Neural cell (in vitro differentiated cells): Measurements from ENCODE around the gene WDR31. TPM values are rescaled to one million over a fixed set of nuclear protein-coding genes. Genes with fewer than 3 reads are reported as not detected.
"Not testable (repeated sequence)": the region's sequence is repeated elsewhere in the genome, so short reads cannot be mapped to it uniquely, and the experiment has no call there.

Source experiments
- H2AFZ ChIP-seq: fragments of 200-600, 300-800 bp; sonication (generic), shearing (Covaris generic); 2 replicates; pipeline ENCODE4 v1.6.0; 2014; ENCODE audit warnings: low read depth, mild to moderate bottlenecking, antibody characterized with exemption, low read length, moderate library complexity
- H3F3A ChIP-seq: fragments of 200-600 bp; shearing (Covaris generic); 2 replicates; pipeline ENCODE4 v1.6.1; 2016; ENCODE audit warnings: mild to moderate bottlenecking, moderate library complexity, mixed read lengths, antibody characterized with exemption, low read length; ENCODE audit not compliant: insufficient read depth, poor library complexity, severe bottlenecking
- H3K27ac ChIP-seq: fragments of 200-600, 300-800 bp; sonication (generic), shearing (Covaris generic); 2 replicates; pipeline ENCODE4 v1.5.1; 2014; ENCODE audit warnings: mild to moderate bottlenecking, low read length, moderate library complexity
- H3K27me3 ChIP-seq: fragments of 300-800, 200-600 bp; sonication (generic), shearing (Covaris generic); 2 replicates; pipeline ENCODE4 v1.6.0; 2014; ENCODE audit warnings: mild to moderate bottlenecking, low read depth, low read length, moderate library complexity; ENCODE audit not compliant: insufficient read depth
- H3K36me3 ChIP-seq: fragments of 300-800, 200-600 bp; sonication (generic), shearing (Covaris generic); 2 replicates; pipeline ENCODE4 v1.5.1; 2014; ENCODE audit warnings: mild to moderate bottlenecking, antibody characterized with exemption, low read length, moderate library complexity; ENCODE audit not compliant: insufficient read depth
- H3K4me2 ChIP-seq: fragments of 300-800, 200-600 bp; sonication (generic), shearing (Covaris generic); 2 replicates; pipeline ENCODE4 v1.6.0; 2014; ENCODE audit warnings: mild to moderate bottlenecking, low read length
- H3K4me3 ChIP-seq: fragments of 300-800, 200-600 bp; sonication (generic), shearing (Covaris generic); 2 replicates; pipeline ENCODE4 v1.5.1; 2014; ENCODE audit warnings: mild to moderate bottlenecking, low read length, moderate library complexity
- H3K79me2 ChIP-seq: fragments of 200-600 bp; shearing (Covaris generic); replicated peaks from 2 replicates; pipeline ENCODE4 v1.6.0; 2014; ENCODE audit warnings: mild to moderate bottlenecking, low read length, moderate library complexity; ENCODE audit not compliant: insufficient read depth
- H3K9ac ChIP-seq: fragments of 300-800, 200-600 bp; sonication (generic), shearing (Covaris generic); 2 replicates; pipeline ENCODE4 v1.6.1; 2016; ENCODE audit warnings: mild to moderate bottlenecking, low read length, mixed read lengths
- H3K9me2 ChIP-seq: fragments of 200-600 bp; shearing (Covaris generic); 2 replicates; pipeline ENCODE4 v1.6.1; 2016; ENCODE audit warnings: mild to moderate bottlenecking, low read length, mixed read lengths; ENCODE audit not compliant: insufficient read depth
- H3K9me3 ChIP-seq: fragments of 200-600, 300-800 bp; sonication (generic), shearing (Covaris generic); 2 replicates; pipeline ENCODE4 v1.6.1; 2016; ENCODE audit warnings: mild to moderate bottlenecking, mixed run types, low read length, moderate library complexity, mixed read lengths
- H4K20me1 ChIP-seq: fragments of 200-600 bp; shearing (Covaris generic); 2 replicates; pipeline ENCODE4 v1.6.1; 2016; ENCODE audit warnings: mild to moderate bottlenecking, mixed run types; ENCODE audit not compliant: insufficient read depth
- CTCF ChIP-seq: fragments of 450-650 bp; IDR thresholded peaks from 2 replicates; pipeline ENCODE4 v1.5.1; 2014; ENCODE audit warnings: antibody characterized with exemption, mild to moderate bottlenecking, moderate library complexity; ENCODE audit not compliant: poor library complexity, severe bottlenecking
- EP300 ChIP-seq: fragments of 450-650 bp; conservative IDR thresholded peaks from 2 replicates; pipeline ENCODE4 v1.6.1; 2014; ENCODE audit warnings: antibody characterized with exemption, mild to moderate bottlenecking, moderate library complexity; ENCODE audit not compliant: poor library complexity, severe bottlenecking
- EZH2 ChIP-seq: fragments of 200-600, 300-800 bp; shearing (Covaris generic), sonication (generic); IDR thresholded peaks from 2 replicates; pipeline ENCODE4 v1.6.1; 2014; ENCODE audit warnings: antibody characterized with exemption, low read length, borderline replicate concordance, mild to moderate bottlenecking; ENCODE audit not compliant: insufficient read depth, poor library complexity, severe bottlenecking
- MXI1 ChIP-seq: fragments of 450-650 bp; conservative IDR thresholded peaks from 2 replicates; pipeline ENCODE4 v1.6.1; 2014; ENCODE audit warnings: antibody characterized with exemption, mild to moderate bottlenecking; ENCODE audit not compliant: poor library complexity, severe bottlenecking
- POLR2AphosphoS5 ChIP-seq: IDR thresholded peaks from 2 replicates; pipeline ENCODE4 v1.6.1; 2012
- RAD21 ChIP-seq: fragments of 450-650 bp; conservative IDR thresholded peaks from 2 replicates; pipeline ENCODE4 v1.6.1; 2014; ENCODE audit warnings: antibody characterized with exemption, mild to moderate bottlenecking, moderate library complexity
- REST ChIP-seq: IDR thresholded peaks from 2 replicates; pipeline ENCODE4 v1.6.1; 2012; ENCODE audit warnings: borderline replicate concordance
- SMC3 ChIP-seq: fragments of 450-650 bp; conservative IDR thresholded peaks from 2 replicates; pipeline ENCODE4 v1.6.1; 2014; ENCODE audit warnings: antibody characterized with exemption, mild to moderate bottlenecking, moderate library complexity; ENCODE audit not compliant: poor library complexity
- TAF1 ChIP-seq: IDR thresholded peaks from 2 replicates; pipeline ENCODE4 v1.6.1; 2012; ENCODE audit warnings: low read depth
- polyA plus RNA-seq: library from polyadenylated mRNA; depleted of rRNA; stranded (reverse); fragments of >200 nt; gene quantifications from 2 replicates; pipeline ENCODE4 v1.2.3, GENCODE V29; 2014

The WDR31 gene
- polyA plus RNA-seq, 1 donor from 2014 or later, result 0.59 TPM

GRCh38 chr9:113386571-113387393 lies 46.7 kb upstream of the WDR31 start:
- TF ChIP-seq SMC3 (no peak), MXI1 (no peak), REST (no peak), POLR2AphosphoS5 (no peak), CTCF (no peak), TAF1 (no peak), RAD21 (no peak), EZH2 (no peak)

GRCh38 chr9:113381909-113382411 lies 41.9 kb upstream of the WDR31 start:
- Histone ChIP-seq H3K9me3 (no peaks in the 10 kb centered on the region), H3F3A (no peaks in the 10 kb centered on the region), H3K27me3 (no peaks in the 10 kb centered on the region), H4K20me1 (no peaks in the 10 kb centered on the region), H3K27ac (no peak overlapping the region), H3K4me3 (no peak overlapping the region), H3K9me2 (no peaks in the 10 kb centered on the region), H3K79me2 (no peaks in the 10 kb centered on the region), H2AFZ (no peak overlapping the region), H3K36me3 (no peaks in the 10 kb centered on the region), H3K9ac (no peak overlapping the region), H3K4me2 (no peak overlapping the region)
- TF ChIP-seq EP300 (no peak), TAF1 (no peak), MXI1 (no peak), CTCF (no peak), SMC3 (no peak), EZH2 (no peak), REST (no peak), RAD21 (no peak), POLR2AphosphoS5 (no peak)

More at GRCh38 chr9:113386571-113387393, 46.7 kb upstream of the WDR31 start:
- H3K9me3 ChIP-seq, result no peaks in the 10 kb centered on the region
- no peak overlapping the region for H2AFZ ChIP-seq
- H3K79me2 ChIP-seq, result no peaks in the 10 kb centered on the region
- H3K4me2 ChIP-seq, result no peak overlapping the region
- no peaks in the 10 kb centered on the region for H3K9me2 ChIP-seq
- no peak overlapping the region for H3K9ac ChIP-seq
- H3K36me3 ChIP-seq, result no peaks in the 10 kb centered on the region
- H3K27ac ChIP-seq, result no peak overlapping the region
- H4K20me1 ChIP-seq, result no peaks in the 10 kb centered on the region
- H3K27me3 ChIP-seq, result no peaks in the 10 kb centered on the region
- H3K4me3 ChIP-seq, result no peak overlapping the region
- no peaks in the 10 kb centered on the region for H3F3A ChIP-seq

GRCh38 chr9:113381441-113381840 lies 41.4 kb upstream of the WDR31 start:
- not testable (repeated sequence) for H3K9me3 ChIP-seq, H3K4me3 ChIP-seq, H2AFZ ChIP-seq, H4K20me1 ChIP-seq, H3K9ac ChIP-seq, H3K9me2 ChIP-seq, H3K27me3 ChIP-seq, H3K36me3 ChIP-seq, H3F3A ChIP-seq, H3K27ac ChIP-seq, H3K4me2 ChIP-seq, H3K79me2 ChIP-seq
